ENCODE data around the gene NPLOC4. TPM values are rescaled to one million over a fixed set of nuclear protein-coding genes. Genes with fewer than 3 reads are reported as not detected.

The NPLOC4 gene
- total and polyA plus RNA-seq, 9 of the 15 experiments (the other 6 are each of a cell fraction or from before 2014, with no cell fraction given) = 1.5 to 116 (median 64.5) TPM

DNA sequence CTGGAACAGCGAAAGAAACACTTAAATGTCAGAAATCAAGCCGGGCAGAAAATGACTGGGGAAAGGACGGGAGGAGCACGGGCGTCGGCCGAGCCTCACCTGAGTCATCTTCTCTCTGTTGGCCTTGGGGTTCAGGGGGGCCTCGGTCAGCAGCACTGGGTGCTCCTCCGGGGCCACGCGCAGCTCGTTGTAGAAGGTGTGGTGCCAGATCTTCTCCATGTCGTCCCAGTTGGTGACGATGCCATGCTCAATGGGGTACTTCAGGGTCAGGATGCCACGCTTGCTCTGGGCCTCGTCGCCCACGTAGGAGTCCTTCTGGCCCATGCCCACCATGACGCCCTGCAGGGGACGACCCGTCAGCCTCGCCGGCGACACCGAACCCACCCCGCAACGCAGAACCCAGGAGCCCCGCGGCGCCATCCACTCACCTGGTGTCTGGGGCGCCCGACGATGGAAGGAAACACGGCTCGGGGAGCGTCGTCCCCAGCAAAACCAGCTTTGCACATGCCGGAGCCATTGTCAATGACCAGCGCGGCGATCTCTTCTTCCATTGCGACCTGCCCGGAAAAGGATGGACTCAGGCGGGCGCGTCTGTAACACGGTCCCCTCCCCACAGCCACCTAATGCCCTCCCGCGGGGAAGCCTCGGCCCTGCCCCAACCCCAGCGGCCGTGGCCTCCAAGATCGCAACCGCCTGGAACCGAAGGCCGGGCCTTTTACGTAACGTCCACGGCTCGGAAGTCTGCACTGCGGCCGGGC is 124.9 kb downstream of the NPLOC4 start (continued):
- TF ChIP-seq, protein P1, sequence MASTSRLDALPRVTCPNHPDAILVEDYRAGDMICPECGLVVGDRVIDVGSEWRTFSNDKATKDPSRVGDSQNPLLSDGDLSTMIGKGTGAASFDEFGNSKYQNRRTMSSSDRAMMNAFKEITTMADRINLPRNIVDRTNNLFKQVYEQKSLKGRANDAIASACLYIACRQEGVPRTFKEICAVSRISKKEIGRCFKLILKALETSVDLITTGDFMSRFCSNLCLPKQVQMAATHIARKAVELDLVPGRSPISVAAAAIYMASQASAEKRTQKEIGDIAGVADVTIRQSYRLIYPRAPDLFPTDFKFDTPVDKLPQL (IDR thresholded peaks at IDR 0.05; ENCODE audit: extremely low read depth, insufficient read length) = no peak
- TF ChIP-seq RAD21 (CRISPR knock-in tag; conservative IDR thresholded peaks at IDR 0.05 in 1 of 2, IDR thresholded peaks at IDR 0.05 in 1 of 2) = no peak
- TF ChIP-seq GABPB1 (CRISPR knock-in tag; IDR thresholded peaks at IDR 0.05) = no peak; the same call in 1 of the 2 replicates
- TF ChIP-seq SREBF2 (CRISPR knock-in tag; IDR thresholded peaks at IDR 0.05) = no peak
- TF ChIP-seq ZNF121 (CRISPR knock-in tag; conservative IDR thresholded peaks at IDR 0.05) = no peak
- TF ChIP-seq KLF1 (tag; IDR thresholded peaks at IDR 0.05) = no peak
- TF ChIP-seq, protein P2, sequence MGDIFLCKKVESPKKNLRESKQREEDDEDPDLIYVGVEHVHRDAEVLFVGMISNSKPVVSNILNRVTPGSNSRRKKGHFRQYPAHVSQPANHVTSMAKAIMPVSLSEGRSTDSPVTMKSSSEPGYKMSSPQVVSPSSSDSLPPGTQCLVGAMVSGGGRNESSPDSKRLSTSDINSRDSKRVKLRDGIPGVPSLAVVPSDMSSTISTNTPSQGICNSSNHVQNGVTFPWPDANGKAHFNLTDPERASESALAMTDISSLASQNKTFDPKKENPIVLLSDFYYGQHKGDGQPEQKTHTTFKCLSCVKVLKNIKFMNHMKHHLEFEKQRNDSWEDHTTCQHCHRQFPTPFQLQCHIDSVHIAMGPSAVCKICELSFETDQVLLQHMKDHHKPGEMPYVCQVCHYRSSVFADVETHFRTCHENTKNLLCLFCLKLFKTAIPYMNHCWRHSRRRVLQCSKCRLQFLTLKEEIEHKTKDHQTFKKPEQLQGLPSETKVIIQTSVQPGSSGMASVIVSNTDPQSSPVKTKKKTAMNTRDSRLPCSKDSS (IDR thresholded peaks at IDR 0.05; ENCODE audit: low read depth, partially characterized antibody) = no peak
- TF ChIP-seq, protein P3, sequence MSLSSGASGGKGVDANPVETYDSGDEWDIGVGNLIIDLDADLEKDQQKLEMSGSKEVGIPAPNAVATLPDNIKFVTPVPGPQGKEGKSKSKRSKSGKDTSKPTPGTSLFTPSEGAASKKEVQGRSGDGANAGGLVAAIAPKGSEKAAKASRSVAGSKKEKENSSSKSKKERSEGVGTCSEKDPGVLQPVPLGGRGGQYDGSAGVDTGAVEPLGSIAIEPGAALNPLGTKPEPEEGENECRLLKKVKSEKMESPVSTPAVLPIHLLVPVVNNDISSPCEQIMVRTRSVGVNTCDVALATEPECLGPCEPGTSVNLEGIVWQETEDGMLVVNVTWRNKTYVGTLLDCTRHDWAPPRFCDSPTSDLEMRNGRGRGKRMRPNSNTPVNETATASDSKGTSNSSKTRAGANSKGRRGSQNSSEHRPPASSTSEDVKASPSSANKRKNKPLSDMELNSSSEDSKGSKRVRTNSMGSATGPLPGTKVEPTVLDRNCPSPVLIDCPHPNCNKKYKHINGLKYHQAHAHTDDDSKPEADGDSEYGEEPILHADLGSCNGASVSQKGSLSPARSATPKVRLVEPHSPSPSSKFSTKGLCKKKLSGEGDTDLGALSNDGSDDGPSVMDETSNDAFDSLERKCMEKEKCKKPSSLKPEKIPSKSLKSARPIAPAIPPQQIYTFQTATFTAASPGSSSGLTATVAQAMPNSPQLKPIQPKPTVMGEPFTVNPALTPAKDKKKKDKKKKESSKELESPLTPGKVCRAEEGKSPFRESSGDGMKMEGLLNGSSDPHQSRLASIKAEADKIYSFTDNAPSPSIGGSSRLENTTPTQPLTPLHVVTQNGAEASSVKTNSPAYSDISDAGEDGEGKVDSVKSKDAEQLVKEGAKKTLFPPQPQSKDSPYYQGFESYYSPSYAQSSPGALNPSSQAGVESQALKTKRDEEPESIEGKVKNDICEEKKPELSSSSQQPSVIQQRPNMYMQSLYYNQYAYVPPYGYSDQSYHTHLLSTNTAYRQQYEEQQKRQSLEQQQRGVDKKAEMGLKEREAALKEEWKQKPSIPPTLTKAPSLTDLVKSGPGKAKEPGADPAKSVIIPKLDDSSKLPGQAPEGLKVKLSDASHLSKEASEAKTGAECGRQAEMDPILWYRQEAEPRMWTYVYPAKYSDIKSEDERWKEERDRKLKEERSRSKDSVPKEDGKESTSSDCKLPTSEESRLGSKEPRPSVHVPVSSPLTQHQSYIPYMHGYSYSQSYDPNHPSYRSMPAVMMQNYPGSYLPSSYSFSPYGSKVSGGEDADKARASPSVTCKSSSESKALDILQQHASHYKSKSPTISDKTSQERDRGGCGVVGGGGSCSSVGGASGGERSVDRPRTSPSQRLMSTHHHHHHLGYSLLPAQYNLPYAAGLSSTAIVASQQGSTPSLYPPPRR (CRISPR knock-in tag; IDR thresholded peaks at IDR 0.05; ENCODE audit: borderline replicate concordance) = no peak
- TF ChIP-seq MTA1 (IDR thresholded peaks at IDR 0.05; ENCODE audit: borderline replicate concordance) = no peak
- TF ChIP-seq ZNF184 (CRISPR knock-in tag; IDR thresholded peaks at IDR 0.05) = no peak
- TF ChIP-seq, protein P4, sequence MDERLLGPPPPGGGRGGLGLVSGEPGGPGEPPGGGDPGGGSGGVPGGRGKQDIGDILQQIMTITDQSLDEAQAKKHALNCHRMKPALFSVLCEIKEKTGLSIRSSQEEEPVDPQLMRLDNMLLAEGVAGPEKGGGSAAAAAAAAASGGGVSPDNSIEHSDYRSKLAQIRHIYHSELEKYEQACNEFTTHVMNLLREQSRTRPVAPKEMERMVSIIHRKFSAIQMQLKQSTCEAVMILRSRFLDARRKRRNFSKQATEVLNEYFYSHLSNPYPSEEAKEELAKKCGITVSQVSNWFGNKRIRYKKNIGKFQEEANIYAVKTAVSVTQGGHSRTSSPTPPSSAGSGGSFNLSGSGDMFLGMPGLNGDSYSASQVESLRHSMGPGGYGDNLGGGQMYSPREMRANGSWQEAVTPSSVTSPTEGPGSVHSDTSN (CRISPR knock-in tag; IDR thresholded peaks at IDR 0.05; ENCODE audit: low read depth) = no peak
- TF ChIP-seq, protein P4 (tag; conservative IDR thresholded peaks at IDR 0.05; ENCODE audit: low read depth) = no peak
- no peak for TF ChIP-seq NFATC3 (IDR thresholded peaks at IDR 0.05)
- no peak for TF ChIP-seq ZNF583 (CRISPR knock-in tag; IDR thresholded peaks at IDR 0.05)
- TF ChIP-seq POLR2AphosphoS2 (IDR thresholded peaks at IDR 0.05; ENCODE audit: low read length) = no peak
- TF ChIP-seq ZNF175 (CRISPR knock-in tag; IDR thresholded peaks at IDR 0.05; ENCODE audit: low read depth) = no peak
- no peak for TF ChIP-seq LARP7 (IDR thresholded peaks at IDR 0.05)
- no peak for TF ChIP-seq HNRNPLL (IDR thresholded peaks at IDR 0.05; ENCODE audit: low read depth, low read length, poor library complexity, severe bottlenecking)
- TF ChIP-seq CHCHD3 (CRISPR knock-in tag; IDR thresholded peaks at IDR 0.05) = no peak

All from K562 (cell line).